DOHH2 (cell line): Measurements from ENCODE around the gene KRTAP2-1.

Experiments
- H3F3A ChIP-seq: fragments of 200-600 bp; sonication (generic), shearing (Covaris generic); 2 replicates; pipeline ENCODE4 v1.6.0; 2016; ENCODE audit warnings: antibody characterized with exemption, mild to moderate bottlenecking; ENCODE audit not compliant: control insufficient read depth, insufficient read depth
- H3K27ac ChIP-seq: fragments of 200-600 bp; sonication (generic); 2 replicates; pipeline ENCODE4 v1.5.1; 2014; ENCODE audit warnings: low read depth, mild to moderate bottlenecking, low read length, moderate library complexity
- H3K27me3 ChIP-seq: fragments of 200-600 bp; sonication (generic); 2 replicates; pipeline ENCODE4 v1.6.1; 2014; ENCODE audit warnings: mild to moderate bottlenecking, low read length, mixed read lengths; ENCODE audit not compliant: control insufficient read depth
- H3K36me3 ChIP-seq: fragments of 200-600 bp; sonication (generic); 2 replicates; pipeline ENCODE4 v1.6.1; 2014; ENCODE audit warnings: mild to moderate bottlenecking, low read length, moderate library complexity, mixed read lengths; ENCODE audit not compliant: control insufficient read depth
- H3K4me1 ChIP-seq: fragments of 200-600 bp; sonication (generic); 2 replicates; pipeline ENCODE4 v1.6.1; 2014; ENCODE audit warnings: mild to moderate bottlenecking, low read length, mixed read lengths; ENCODE audit not compliant: control insufficient read depth
- H3K4me2 ChIP-seq: fragments of 200-600 bp; sonication (generic); 2 replicates; pipeline ENCODE4 v1.6.0; 2014; ENCODE audit warnings: mild to moderate bottlenecking, low read length, moderate library complexity
- H3K4me3 ChIP-seq: fragments of 200-600 bp; sonication (generic); 2 replicates; pipeline ENCODE4 v1.5.1; 2014; ENCODE audit warnings: mild to moderate bottlenecking, low read length, mixed read lengths
- H3K79me2 ChIP-seq: fragments of 200-600 bp; sonication (generic); 2 replicates; pipeline ENCODE4 v1.6.1; 2014; ENCODE audit warnings: mild to moderate bottlenecking, low read length, mixed read lengths; ENCODE audit not compliant: control insufficient read depth
- H3K9me2 ChIP-seq: fragments of 200-600 bp; sonication (generic); replicated peaks from 2 replicates; pipeline ENCODE4 v1.6.1; 2014; ENCODE audit warnings: mild to moderate bottlenecking, low read length, mixed read lengths; ENCODE audit not compliant: control insufficient read depth
- H3K9me3 ChIP-seq: fragments of 200-600 bp; sonication (generic); 2 replicates; pipeline ENCODE4 v1.6.1; 2014; ENCODE audit warnings: antibody characterized with exemption, low read length, mixed read lengths; ENCODE audit not compliant: control insufficient read depth, insufficient read depth
- H4K20me1 ChIP-seq: fragments of 200-600 bp; sonication (generic); 2 replicates; pipeline ENCODE4 v1.6.0; 2014; ENCODE audit warnings: low read depth, mild to moderate bottlenecking, antibody characterized with exemption, low read length, moderate library complexity; ENCODE audit not compliant: control insufficient read depth, insufficient read depth
- CTCF ChIP-seq: fragments of 200-600 bp; sonication (generic); IDR thresholded peaks from one replicate; pipeline ENCODE4 v1.5.1; 2014; ENCODE audit warnings: antibody characterized with exemption, mild to moderate bottlenecking, low read depth, low read length; ENCODE audit not compliant: poor library complexity, severe bottlenecking
- EZH2phosphoT487 ChIP-seq: fragments of 200-600 bp; sonication (generic); IDR thresholded peaks from 2 replicates; pipeline ENCODE4 v1.6.1; 2017; ENCODE audit warnings: borderline replicate concordance, mild to moderate bottlenecking, antibody characterized with exemption, low read length, moderate library complexity, mixed read lengths

KRTAP2-1 gene

GRCh38 chr17:41009936-41010335 lies 37.2 kb downstream of the KRTAP2-1 start:
- TF ChIP-seq CTCF (no peak), EZH2phosphoT487 (no peak)
- H3K4me3 ChIP-seq, result no peak overlapping the region
- H3K79me2 ChIP-seq, result no peaks in the 10 kb centered on the region
- no peaks in the 10 kb centered on the region for H3K4me1 ChIP-seq
- no peaks in the 10 kb centered on the region for H3K36me3 ChIP-seq
- H3F3A ChIP-seq, result no peaks in the 10 kb centered on the region
- H3K9me3 ChIP-seq, result no peaks in the 10 kb centered on the region
- H3K9me2 ChIP-seq, result no peaks in the 10 kb centered on the region
- H3K27ac ChIP-seq, result no peak overlapping the region
- H3K27me3 ChIP-seq, result peaks cover under 1% of the 10 kb centered on the region; the same call in 1 of the 2 replicates
- no peaks in the 10 kb centered on the region for H4K20me1 ChIP-seq
- no peak overlapping the region for H3K4me2 ChIP-seq

- no peaks in the 10 kb centered on the region for H3K36me3 ChIP-seq
- no peaks in the 10 kb centered on the region for H3K4me1 ChIP-seq
- no peaks in the 10 kb centered on the region for H4K20me1 ChIP-seq
- H3K4me3 ChIP-seq, result no peak overlapping the region
- H3K9me3 ChIP-seq, result no peaks in the 10 kb centered on the region
- H3K4me2 ChIP-seq, result no peak overlapping the region
- peaks cover 4% of the 10 kb centered on the region; the same call in 1 of the 2 replicates for H3K27me3 ChIP-seq
- H3K9me2 ChIP-seq, result no peaks in the 10 kb centered on the region
- no peak overlapping the region for H3K27ac ChIP-seq
- TF ChIP-seq CTCF (no peak), EZH2phosphoT487 (no peak)
- no peaks in the 10 kb centered on the region for H3F3A ChIP-seq
- H3K79me2 ChIP-seq, result no peaks in the 10 kb centered on the region
These were observed 37.8 kb downstream of the KRTAP2-1 start for GRCh38 chr17:41009301-41009760.

GRCh38 chr17:41008811-41009210 lies 38.3 kb downstream of the KRTAP2-1 start, which contains the start of gene KRTAP3-1:
Gene KRTAP3-1, minus strand, starts transcription at chr17:41009128. Its CDS starts 54 bp downstream, at chr17:41009074.
- H3K4me1 ChIP-seq, result no peaks in the 10 kb centered on the region
- H3K36me3 ChIP-seq, result no peaks in the 10 kb centered on the region
- H4K20me1 ChIP-seq, result no peaks in the 10 kb centered on the region
- peaks cover 4% of the 10 kb centered on the region; the same call in 1 of the 2 replicates for H3K27me3 ChIP-seq
- H3F3A ChIP-seq, result no peaks in the 10 kb centered on the region
- H3K9me3 ChIP-seq, result no peaks in the 10 kb centered on the region
- H3K4me3 ChIP-seq, result no peak within 1 kb of the TSS
- TF ChIP-seq CTCF (no peak), EZH2phosphoT487 (no peak)
- no peaks in the 10 kb centered on the region for H3K79me2 ChIP-seq
- no peaks in the 10 kb centered on the region for H3K9me2 ChIP-seq
- no peak within 1 kb of the TSS for H3K27ac ChIP-seq
- H3K4me2 ChIP-seq, result no peak within 1 kb of the TSS
